HepG2 (cell line): ENCODE measurements around the gene BMP2K. TPM values are rescaled to one million over a fixed set of nuclear protein-coding genes. Genes with fewer than 3 reads are reported as not detected.

Experiments
- CREBL2 ChIP-seq: sonication (generic); formaldehyde crosslinking; IDR thresholded peaks from 2 replicates; pipeline ENCODE4 v1.8.1; 2023; ENCODE audit warnings: missing genetic modification reagents, mild to moderate bottlenecking, borderline replicate concordance
- ERF ChIP-seq: IDR thresholded peaks from 2 replicates; pipeline ENCODE4 v1.6.1; 2018; ENCODE audit warnings: missing biosample characterization, missing genetic modification reagents
- FOXC1 ChIP-seq: sonication (generic); formaldehyde crosslinking; IDR thresholded peaks from 2 replicates; pipeline ENCODE4 v1.8.0; 2022; ENCODE audit warnings: mild to moderate bottlenecking, missing genetic modification reagents, borderline replicate concordance
- FOXM1 ChIP-seq: sonication (generic); formaldehyde crosslinking; IDR thresholded peaks from 2 replicates; pipeline ENCODE4 v1.5.0; 2020; ENCODE audit warnings: missing genetic modification reagents
- HINFP ChIP-seq: sonication (generic); formaldehyde crosslinking; IDR thresholded peaks from 2 replicates; pipeline ENCODE4 v1.4.0; 2020; ENCODE audit warnings: low read depth, mild to moderate bottlenecking, missing genetic modification reagents
- MAZ ChIP-seq, 2 experiments: sonication (generic) in 1 of 2; formaldehyde crosslinking in 1 of 2; IDR thresholded peaks; 2 replicates each; pipeline versions ENCODE4 v1.5.0 to v1.6.1; 2012 to 2020; ENCODE audit warnings: low read depth in 2 of 2, mild to moderate bottlenecking in 2 of 2, borderline replicate concordance in 1 of 2, improper control_type of control experiment in 1 of 2, low read length in 1 of 2, missing genetic modification reagents in 1 of 2, moderate library complexity in 1 of 2
- NFIB ChIP-seq: sonication (generic); formaldehyde crosslinking; IDR thresholded peaks from 2 replicates; pipeline ENCODE4 v1.9.0; 2021; ENCODE audit warnings: missing genetic modification reagents, mild to moderate bottlenecking, borderline replicate concordance
- NFKB2 ChIP-seq: sonication (generic); formaldehyde crosslinking; IDR thresholded peaks from 2 replicates; pipeline ENCODE4 v1.4.0; 2020; ENCODE audit warnings: missing genetic modification reagents, borderline replicate concordance
- RFXANK ChIP-seq: IDR thresholded peaks from 2 replicates; pipeline ENCODE4 v1.6.1; 2016
- THAP11 ChIP-seq: IDR thresholded peaks from 2 replicates; pipeline ENCODE4 v1.6.1; 2016; ENCODE audit warnings: missing biosample characterization, missing genetic modification reagents
- ZBED4 ChIP-seq: sonication (generic); formaldehyde crosslinking; IDR thresholded peaks from 2 replicates; pipeline ENCODE4 v1.4.0; 2020; ENCODE audit warnings: missing genetic modification reagents, borderline replicate concordance
- ZBTB34 ChIP-seq: sonication (generic); formaldehyde crosslinking; IDR thresholded peaks from 2 replicates; pipeline ENCODE4 v1.8.0; 2022; ENCODE audit warnings: mild to moderate bottlenecking, missing genetic modification reagents
- ZC3H13 ChIP-seq: sonication (generic); formaldehyde crosslinking; IDR thresholded peaks from 2 replicates; pipeline ENCODE4 v1.8.1; 2023; ENCODE audit warnings: mild to moderate bottlenecking, missing genetic modification reagents, moderate library complexity
- polyA plus RNA-seq, 8 experiments: library from polyadenylated mRNA; depleted of rRNA in 3 of 8; stranded (reverse) in 7 of 8; unstranded in 1 of 8; fragments of >200 nt; fragmentation: Illumina TruSeq in 4 of 8; extraction: Trizol in 4 of 8; gene quantifications; 2 replicates each; pipeline versions ENCODE4 v1.2.1 to v1.2.3, GENCODE V29; 2011 to 2016; ENCODE audit warnings: low read depth in 4 of 8, missing spikeins in 1 of 8, mixed read lengths in 1 of 8; ENCODE audit not compliant: insufficient read depth in 1 of 8
- total RNA-seq, 5 experiments: library from RNA; depleted of rRNA; stranded (reverse); fragments of >200 nt; fragmentation: Illumina TruSeq; extraction: Trizol; gene quantifications; 2 replicates each; pipeline ENCODE4 v1.2.3, GENCODE V29; 2016; ENCODE audit warnings: low read depth in 1 of 5

BMP2K gene
- total and polyA plus RNA-seq, 2 of the 13 experiments (the other 11 are each of a cell fraction or from before 2014, with no cell fraction given): 8.6 to 15.2 TPM

GRCh38 chr4:78806943-78807460 lies 30.9 kb downstream of the BMP2K start (continued):
- TF ChIP-seq ZBTB34 (CRISPR knock-in tag) (no peak), HINFP (CRISPR knock-in tag) (no peak), NFIB (CRISPR knock-in tag) (no peak), THAP11 (CRISPR knock-in tag) (no peak), MAZ (IDR thresholded peaks at IDR 0.05; ENCODE audit: borderline replicate concordance, low read depth, low read length) (no peak), MAZ (CRISPR knock-in tag; IDR thresholded peaks at IDR 0.05; ENCODE audit: low read depth) (no peak), FOXC1 (CRISPR knock-in tag) (no peak), NFKB2 (CRISPR knock-in tag) (no peak), CREBL2 (CRISPR knock-in tag) (no peak), ERF (CRISPR knock-in tag) (no peak), FOXM1 (CRISPR knock-in tag) (no peak), ZBED4 (no peak), ZC3H13 (CRISPR knock-in tag) (no peak), RFXANK (CRISPR knock-in tag) (no peak)
